HG02938 (cell line): ENCODE data around the gene NKX2-4.
"Not testable (repeated sequence)": the region's sequence is repeated elsewhere in the genome, so short reads cannot be mapped to it uniquely, and the experiment has no call there.

ENCODE experiments used
- ATAC-seq: cut with Tn5 transposase; IDR thresholded peaks from one replicate; pipeline ENCODE4 v1.9.1; 2021; ENCODE audit warnings: mild to moderate bottlenecking, moderate library complexity; ENCODE audit not compliant: unreplicated experiment

Gene NKX2-4

GRCh38 chr20:21397341-21398108 lies at the start of gene NKX2-4:
NKX2-4 (minus strand) TSS chr20:21397526; CDS start chr20:21397399, 127 bp downstream.
- no peak for ATAC-seq

DNA sequence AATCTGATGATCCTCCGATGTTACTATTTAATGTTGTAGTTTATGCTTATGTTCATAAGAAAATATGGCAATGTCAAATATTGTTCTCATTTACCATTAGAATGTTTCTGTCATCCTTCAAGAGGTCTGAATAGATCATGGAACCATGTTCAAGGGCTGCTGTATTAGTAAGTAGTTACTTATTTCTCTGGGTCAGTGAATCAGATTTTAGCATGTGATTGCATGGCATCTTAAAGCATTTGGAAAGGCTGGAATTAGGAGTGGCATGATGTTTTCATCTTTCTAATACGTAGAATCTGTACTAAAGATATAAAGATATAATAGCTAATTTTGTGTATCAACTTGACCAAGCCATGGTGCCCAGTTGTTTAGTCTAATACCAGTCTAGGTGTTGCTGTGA lies 40.5 kb upstream of the NKX2-4 start:
- no peak for ATAC-seq

DNA sequence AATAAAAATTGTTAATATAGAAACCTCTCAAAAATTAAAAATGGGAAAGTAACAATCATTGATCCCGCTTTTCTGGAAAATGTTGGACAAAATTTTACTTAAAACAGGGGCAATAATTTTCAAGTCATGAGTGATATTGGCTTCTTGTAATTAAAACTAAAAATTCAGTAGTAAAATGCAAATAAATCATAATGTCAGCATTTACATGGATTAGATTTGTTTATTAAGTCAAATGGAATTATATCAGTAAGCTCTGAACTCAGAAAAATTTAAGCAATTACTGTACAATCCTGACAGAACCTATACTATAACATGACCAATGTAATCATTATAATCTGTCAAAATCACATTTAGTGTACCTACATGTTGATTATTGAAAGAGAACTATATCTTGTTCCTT lies 39.9 kb upstream of the NKX2-4 start:
- ATAC-seq, result no peak

DNA sequence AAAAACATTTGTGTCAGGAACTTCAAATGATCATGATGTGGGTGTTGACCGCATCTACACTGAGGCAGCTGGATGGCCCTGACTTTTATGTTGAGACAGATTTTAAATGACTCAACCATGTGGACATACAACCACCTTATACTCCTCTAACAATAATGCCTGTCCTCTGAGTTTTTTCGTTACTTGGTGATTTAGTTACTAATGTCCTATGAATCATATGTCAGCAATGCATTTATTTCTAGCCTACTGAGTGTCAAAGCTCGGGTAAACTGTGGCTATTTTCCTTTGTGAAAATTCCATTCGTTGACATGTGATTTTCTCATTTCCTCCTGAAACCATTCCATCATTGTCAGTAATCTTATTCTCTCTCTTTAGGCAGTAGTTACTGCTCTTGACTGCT lies 38.9 kb upstream of the NKX2-4 start:
- ATAC-seq, result no peak

DNA sequence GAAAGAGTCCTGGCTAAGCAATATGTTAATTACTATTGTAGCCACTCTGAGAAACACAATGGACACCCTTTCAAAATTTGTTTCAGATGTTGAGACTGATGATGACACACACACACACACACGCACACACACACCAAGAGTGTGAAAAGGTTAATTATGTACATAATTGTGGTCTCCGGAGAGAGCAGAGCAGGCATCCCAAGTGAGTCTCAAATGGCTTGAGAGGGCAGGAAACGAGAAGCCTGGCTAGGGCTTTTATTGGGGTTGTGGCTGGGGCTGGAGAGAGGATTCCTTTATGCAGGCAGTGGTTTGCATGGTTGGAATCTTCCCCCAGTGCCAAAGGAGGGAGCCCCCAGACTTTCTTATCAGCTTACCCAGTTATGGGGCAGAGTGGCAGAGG lies 38.2 kb upstream of the NKX2-4 start:
- no peak for ATAC-seq

DNA sequence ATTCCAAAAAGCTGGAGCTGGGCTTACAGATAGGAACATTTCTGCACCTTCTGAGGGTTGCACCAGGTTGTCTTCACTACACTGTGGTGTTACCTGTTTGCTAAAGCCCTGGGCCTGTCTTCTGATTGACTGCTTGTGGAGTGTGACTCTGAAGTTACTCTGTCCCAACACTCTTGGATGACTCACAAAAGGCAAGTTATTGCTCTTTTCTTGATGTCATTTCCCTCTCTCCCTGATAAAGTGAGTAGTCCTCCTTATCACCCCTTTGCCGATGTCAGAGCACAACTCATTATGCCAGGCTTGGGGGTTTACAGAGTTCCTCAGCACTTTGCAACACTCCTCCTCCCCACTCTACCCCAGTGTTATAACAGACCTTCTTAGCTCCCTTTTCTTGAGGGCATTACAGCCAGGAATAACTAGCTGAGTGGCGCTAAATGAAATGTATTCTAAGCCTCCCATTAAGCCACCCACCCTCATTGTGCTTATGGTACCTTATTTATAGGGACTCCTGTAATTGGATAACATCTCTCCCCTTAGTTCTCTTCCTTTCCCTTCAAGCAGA lies 36.1 kb upstream of the NKX2-4 start:
- no peak for ATAC-seq

DNA sequence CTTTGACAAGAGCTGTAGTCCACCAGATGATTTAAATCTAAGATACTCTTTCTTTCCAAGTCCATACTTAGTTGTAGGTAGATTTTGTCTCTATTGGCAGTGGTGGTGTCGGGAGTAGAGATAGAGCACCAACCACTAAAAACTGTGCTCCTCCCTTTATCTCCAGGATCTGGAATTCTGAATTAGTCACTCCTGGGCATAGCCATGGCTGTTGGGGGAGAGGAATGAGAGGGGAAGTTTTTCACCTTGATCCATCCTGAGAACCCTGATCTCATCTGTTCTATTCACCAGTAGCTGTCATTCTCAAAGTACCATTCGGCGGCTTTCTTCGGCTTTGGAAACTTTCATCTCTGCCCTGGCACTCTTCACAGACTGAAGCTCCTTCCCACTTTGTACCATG lies 35.6 kb upstream of the NKX2-4 start:
- no peak for ATAC-seq

DNA sequence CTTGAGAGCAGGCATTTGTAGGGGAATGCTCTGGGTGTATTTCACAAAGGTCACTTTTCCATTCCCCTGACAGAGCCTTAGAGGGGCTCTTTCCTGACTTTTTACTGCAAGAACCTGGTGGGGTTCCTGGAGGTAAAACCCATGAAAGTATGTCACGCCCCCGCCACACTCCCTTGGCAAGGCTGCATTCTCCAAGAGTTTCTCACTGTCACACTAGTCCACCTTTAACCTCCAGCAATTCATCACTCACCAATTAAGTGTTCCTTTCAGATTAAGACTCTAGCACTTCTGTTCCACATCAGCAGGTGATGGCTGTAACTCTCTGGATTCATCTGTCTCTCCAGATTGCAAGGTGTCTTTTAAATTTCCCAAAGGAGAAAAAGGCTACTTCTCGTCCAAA lies 32.7 kb upstream of the NKX2-4 start:
- ATAC-seq, result no peak

GRCh38 chr20:21424846-21425245 lies 27.5 kb upstream of the NKX2-4 start:
- no peak for ATAC-seq

GRCh38 chr20:21423712-21424111 lies 26.4 kb upstream of the NKX2-4 start:
- not testable (repeated sequence) for ATAC-seq

DNA sequence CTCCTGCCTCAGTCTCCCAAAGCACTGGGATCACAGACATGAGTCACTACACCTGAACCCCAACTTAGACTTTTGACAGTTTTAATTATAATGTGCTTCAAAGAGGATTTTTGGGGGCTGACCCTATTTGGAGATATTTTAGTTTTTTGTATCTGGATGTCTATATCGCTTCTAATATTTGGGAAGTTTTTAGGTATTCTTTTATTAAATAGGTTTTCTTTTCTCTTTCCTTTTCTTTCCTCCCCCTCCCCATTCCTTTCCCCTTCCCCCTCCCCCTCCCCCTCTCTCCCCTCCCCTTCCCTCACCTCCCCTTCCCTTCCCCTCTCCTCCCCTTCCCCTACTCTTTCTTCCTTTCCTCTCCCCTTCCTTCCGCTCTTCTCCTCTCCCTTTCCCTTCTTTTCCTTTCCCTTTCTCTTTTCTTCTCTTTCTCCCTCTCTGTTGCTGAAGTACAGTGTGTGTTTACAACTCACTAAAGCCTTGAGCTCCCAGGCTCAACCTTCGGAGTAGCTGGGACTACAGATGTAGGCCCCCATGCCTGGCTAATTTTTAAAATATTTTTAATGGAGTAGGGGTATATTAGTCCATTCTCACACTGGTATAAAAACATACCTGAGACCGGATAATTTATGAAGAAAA lies 24.4 kb upstream of the NKX2-4 start:
- no peak for ATAC-seq

DNA sequence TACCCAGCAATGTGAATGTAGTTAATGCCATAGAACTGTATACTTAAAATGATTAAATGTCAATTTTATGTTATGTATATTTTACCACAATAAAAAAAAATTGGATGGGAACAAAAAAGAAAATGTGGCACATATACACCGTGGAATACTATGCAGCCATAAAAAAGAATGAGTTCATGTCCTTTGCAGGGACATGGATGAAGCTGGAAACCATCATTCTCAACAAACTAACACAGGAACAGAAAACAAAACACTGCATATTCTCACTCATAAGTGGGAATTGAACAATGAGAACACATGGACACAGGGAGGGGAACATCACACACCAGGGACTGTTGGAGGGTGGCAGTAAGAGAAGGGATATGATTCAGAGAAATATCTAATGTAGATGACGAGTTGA lies 21.8 kb upstream of the NKX2-4 start:
- not testable (repeated sequence) for ATAC-seq

- not testable (repeated sequence) for ATAC-seq
These were observed 16.7 kb upstream of the NKX2-4 start for GRCh38 chr20:21413996-21414395.

DNA sequence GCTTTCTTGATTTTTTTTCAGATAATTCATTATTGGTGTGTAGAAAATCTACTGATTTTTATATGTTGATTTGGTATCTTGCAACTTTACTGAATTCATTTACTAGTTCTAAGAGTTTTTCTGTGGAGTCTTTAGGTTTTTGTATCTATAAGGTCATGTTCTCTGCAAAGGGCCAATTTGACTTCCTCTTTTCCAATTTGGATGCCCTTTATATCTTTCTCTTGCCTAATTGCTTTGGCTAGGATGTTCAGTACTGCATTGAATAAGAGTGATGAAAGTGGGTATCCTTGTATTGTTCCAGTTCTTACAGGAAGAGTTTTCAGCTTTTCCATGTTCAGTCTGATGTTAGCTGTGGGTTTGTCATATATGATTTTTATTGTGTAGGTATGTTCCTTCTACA lies 14.4 kb upstream of the NKX2-4 start:
- no peak for ATAC-seq

GRCh38 chr20:21399005-21399475 lies 1.7 kb upstream of the NKX2-4 start:
- ATAC-seq, result no peak

GRCh38 chr20:21398109-21399004 lies 1.0 kb upstream of the NKX2-4 start:
- no peak for ATAC-seq

DNA sequence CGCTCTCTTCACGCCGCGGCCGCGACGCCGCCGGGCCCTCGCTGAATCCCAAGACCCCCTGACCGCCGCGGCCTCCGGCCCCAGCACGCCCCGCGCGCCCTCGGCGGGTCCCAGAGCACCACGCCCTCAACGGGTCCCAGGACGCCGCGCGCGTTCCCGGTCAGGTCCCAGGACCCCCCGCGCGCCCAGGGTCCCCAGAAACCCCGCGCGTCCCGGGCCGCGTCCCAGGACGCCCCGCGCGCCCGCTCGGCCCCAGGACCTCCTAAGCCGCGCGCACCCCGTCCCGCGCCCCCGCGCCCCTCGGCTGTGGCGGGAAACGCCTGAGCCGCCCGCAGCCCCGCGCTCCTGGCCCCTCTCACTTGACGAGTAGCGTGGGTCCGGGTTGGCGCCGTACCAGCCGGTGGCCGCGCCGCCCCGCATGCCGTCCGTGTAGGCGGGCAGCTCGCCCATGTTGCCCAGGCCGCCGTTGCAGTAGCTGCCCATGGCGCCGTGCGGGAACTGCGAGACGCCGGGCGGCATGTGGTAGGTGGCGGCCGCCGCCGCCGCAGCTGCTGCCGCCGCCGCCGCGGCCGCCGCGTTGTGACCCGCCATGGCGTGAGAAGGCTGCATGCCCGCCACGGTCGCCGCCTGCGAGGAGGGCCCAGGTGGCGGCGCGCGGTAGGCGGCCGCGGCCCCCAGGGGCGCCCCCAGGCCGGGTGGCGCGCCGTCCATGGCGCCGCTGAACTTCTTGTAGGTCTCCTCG lies 556 bp downstream of the NKX2-4 start:
- no peak for ATAC-seq

- peak; percentile 51 for ATAC-seq
These were observed 1.4 kb downstream of the NKX2-4 start for GRCh38 chr20:21395666-21396598.

DNA sequence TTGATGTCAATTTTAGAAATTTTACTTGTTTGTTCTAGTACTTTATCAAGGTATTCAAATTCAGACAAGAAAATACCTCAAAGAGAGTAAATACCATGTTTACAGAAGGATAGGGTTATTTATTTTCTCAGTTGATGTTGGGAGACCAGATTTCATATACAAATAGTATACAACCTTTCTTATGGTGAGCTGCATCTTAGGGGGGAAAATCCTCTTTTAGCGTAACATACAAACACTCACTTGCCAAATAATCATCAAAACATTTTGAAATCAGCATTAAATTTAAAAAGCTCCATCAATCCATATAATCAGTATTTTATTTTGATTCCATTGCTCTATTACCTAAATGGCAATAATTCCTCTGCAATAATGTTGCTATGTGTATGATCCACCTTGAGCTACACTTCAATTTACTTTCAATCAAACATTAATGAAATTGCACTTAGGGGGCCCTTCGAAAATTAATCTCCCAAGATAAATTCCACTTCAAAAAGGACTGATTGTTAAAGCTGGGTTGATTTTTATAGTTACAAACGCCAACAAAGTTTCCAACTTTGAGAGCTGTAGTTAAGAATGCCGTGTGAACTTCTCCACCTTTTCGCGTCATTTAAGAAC lies 2.2 kb downstream of the NKX2-4 start:
- ATAC-seq, result no peak
